WERI-Rb-1 (cell line): ENCODE data around the gene MBLAC1.

ENCODE experiments used
- DNase-seq: peaks from one replicate; pipeline ENCODE4 v3.0.0-alpha.2; 2020
- H3K27ac ChIP-seq: fragments of 250-450 bp; sonication (Bioruptor Pico); 2 replicates; pipeline ENCODE4 v1.5.1; 2020; ENCODE audit warnings: mild to moderate bottlenecking, moderate library complexity
- H3K27me3 ChIP-seq: fragments of 250-450 bp; sonication (Bioruptor Pico); 2 replicates; pipeline ENCODE4 v1.5.1; 2021; ENCODE audit warnings: mild to moderate bottlenecking, low read depth, moderate library complexity; ENCODE audit not compliant: insufficient read depth, severe bottlenecking
- H3K36me3 ChIP-seq: fragments of 250-450 bp; sonication (Bioruptor Pico); 2 replicates; pipeline ENCODE4 v1.5.1; 2020; ENCODE audit warnings: mild to moderate bottlenecking, moderate library complexity
- H3K4me3 ChIP-seq: 2 replicates; pipeline ENCODE4 v1.5.1; 2011; ENCODE audit warnings: low read depth, mild to moderate bottlenecking, control low read depth, low read length
- H3K9me3 ChIP-seq: fragments of 250-450 bp; sonication (Bioruptor Pico); 2 replicates; pipeline ENCODE4 v1.5.1; 2021; ENCODE audit warnings: mild to moderate bottlenecking, moderate library complexity; ENCODE audit not compliant: severe bottlenecking
- TF ChIP-seq, protein P1 (sequence below): IDR thresholded peaks from 2 replicates; pipeline ENCODE4 v1.5.1; 2011; ENCODE audit warnings: low read depth, mild to moderate bottlenecking, control low read depth, inconsistent platforms, low read length

The MBLAC1 gene

DNA sequence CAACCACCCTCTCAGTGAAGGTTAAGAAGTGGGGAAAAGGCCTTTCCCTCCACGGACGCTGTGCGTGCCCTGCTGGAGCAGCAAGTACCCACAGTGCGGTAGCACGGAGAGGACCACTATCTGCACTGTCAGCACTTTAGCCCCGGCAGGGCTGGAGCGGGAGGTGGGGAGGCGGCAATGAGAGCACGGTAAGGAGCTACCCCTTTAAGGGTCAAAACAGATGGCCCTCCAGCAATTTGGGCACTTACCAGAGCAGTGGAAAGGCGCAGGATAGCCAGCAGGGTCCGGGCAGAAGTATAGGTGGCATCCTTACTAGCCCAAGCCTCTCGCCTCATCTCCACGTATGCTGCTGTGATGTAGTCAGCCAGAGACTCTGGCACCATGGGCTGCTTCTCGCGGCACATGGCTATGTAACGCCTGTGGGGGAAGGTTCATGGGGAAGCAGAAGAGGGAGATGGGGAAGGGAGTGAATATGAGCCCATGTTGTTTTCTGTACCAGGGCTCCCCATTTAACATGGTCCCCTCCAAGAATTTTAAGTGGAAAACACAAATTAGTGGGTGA lies 32.8 kb upstream of the MBLAC1 start:
- TF ChIP-seq, protein P1, sequence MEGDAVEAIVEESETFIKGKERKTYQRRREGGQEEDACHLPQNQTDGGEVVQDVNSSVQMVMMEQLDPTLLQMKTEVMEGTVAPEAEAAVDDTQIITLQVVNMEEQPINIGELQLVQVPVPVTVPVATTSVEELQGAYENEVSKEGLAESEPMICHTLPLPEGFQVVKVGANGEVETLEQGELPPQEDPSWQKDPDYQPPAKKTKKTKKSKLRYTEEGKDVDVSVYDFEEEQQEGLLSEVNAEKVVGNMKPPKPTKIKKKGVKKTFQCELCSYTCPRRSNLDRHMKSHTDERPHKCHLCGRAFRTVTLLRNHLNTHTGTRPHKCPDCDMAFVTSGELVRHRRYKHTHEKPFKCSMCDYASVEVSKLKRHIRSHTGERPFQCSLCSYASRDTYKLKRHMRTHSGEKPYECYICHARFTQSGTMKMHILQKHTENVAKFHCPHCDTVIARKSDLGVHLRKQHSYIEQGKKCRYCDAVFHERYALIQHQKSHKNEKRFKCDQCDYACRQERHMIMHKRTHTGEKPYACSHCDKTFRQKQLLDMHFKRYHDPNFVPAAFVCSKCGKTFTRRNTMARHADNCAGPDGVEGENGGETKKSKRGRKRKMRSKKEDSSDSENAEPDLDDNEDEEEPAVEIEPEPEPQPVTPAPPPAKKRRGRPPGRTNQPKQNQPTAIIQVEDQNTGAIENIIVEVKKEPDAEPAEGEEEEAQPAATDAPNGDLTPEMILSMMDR: no peak
- H3K27ac ChIP-seq: peak overlapping the region; percentile 46
- DNase-seq: no peak

DNA sequence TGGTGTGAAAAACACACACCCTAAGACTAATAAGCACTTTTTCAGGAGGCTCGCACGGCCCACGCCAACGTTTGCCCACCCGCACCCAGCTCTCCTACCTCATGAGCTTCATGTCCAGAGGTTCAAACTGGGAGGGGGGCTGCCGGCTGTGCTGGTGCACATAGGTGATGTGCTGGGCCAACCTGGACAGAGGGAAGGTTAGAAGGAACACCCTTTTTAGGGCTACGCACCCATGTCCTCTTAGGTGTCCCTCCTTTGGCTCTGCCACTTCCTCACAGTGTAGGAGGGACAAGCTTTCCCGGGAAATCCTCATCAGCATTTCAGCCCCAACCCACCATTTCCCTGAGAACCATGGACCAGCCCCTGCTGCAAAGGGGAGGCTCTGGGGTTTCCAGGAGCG lies 31.5 kb upstream of the MBLAC1 start:
- TF ChIP-seq, protein P1: no peak
- DNase-seq: no peak
- H3K36me3 ChIP-seq: peaks cover 100% of the 10 kb centered on the region
- no peak overlapping the region for H3K27ac ChIP-seq
- H3K27me3 ChIP-seq: no peaks in the 10 kb centered on the region
- H3K4me3 ChIP-seq: no peak overlapping the region
- H3K9me3 ChIP-seq: no peaks in the 10 kb centered on the region

More for the DNA sequence above, 32.8 kb upstream of the MBLAC1 start:
- Histone ChIP-seq H3K27me3 (no peaks in the 10 kb centered on the region), H3K36me3 (peaks cover 98% of the 10 kb centered on the region), H3K4me3 (no peak overlapping the region), H3K9me3 (no peaks in the 10 kb centered on the region)

DNA sequence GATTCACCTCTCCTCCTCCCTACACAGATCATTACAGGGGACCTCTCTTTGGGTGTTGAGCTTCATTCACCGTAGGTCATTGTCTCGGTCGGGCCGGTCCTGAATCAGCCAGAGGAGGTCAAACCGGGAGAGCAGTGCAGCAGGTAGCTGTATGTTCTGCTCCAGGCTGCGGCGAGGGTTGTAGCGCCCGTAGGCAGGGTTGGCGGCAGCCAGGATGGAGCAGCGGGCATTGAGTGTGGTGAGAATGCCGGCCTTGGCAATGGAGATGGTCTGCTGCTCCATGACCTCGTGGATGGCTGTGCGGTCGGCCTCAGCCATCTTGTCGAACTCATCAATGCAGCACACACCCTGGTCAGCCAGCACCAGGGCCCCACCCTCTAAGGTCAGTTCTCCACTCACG lies 31.1 kb upstream of the MBLAC1 start:
- Histone ChIP-seq H3K27ac (no peak overlapping the region), H3K9me3 (no peaks in the 10 kb centered on the region), H3K36me3 (peaks cover 100% of the 10 kb centered on the region), H3K4me3 (no peak overlapping the region), H3K27me3 (no peaks in the 10 kb centered on the region)
- DNase-seq: no peak
- TF ChIP-seq, protein P1: no peak

DNA sequence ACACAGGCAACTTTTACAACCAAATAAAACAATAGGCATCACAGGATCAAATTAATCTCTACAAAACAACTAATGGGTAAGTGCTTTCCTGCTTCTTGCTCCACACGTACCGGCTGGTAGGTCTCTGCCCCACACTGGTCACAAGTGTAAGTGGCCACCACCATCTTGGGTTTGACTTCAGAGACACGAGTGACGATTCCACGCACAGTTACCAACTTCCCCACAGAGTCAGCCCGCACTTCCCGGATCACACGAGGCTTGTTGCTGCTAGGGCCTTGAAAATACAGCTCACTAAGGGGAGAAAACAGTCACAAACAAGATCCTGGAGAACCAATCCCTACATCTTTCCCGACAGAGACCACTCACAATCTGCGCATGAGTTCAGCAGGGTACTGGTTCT lies 27.9 kb upstream of the MBLAC1 start:
- Histone ChIP-seq H3K4me3 (no peak overlapping the region), H3K27ac (no peak overlapping the region), H3K9me3 (no peaks in the 10 kb centered on the region), H3K36me3 (peaks cover 84% of the 10 kb centered on the region), H3K27me3 (no peaks in the 10 kb centered on the region)
- DNase-seq: no peak
- TF ChIP-seq, protein P1: no peak

DNA sequence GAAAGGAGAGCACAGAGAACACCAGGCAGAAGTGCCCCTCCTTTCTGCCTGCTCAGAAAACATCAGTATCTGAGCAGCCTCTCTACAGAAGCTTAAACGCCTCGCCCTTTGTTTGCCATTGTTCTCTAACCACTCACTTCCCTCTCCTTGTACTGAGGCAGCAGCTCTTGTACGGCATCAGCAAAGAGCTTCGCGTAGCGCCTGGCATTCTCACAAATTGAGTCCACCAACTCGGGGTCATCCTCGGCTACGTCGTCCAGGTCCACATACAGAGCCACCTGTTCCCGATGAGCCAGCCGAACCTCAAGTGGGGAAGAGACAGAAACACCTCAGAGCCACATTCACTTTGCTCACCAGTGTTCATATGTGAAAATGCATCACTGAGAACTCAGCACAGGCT lies 27.3 kb upstream of the MBLAC1 start:
- TF ChIP-seq, protein P1: no peak
- H3K36me3 ChIP-seq: peaks cover 84% of the 10 kb centered on the region

DNA sequence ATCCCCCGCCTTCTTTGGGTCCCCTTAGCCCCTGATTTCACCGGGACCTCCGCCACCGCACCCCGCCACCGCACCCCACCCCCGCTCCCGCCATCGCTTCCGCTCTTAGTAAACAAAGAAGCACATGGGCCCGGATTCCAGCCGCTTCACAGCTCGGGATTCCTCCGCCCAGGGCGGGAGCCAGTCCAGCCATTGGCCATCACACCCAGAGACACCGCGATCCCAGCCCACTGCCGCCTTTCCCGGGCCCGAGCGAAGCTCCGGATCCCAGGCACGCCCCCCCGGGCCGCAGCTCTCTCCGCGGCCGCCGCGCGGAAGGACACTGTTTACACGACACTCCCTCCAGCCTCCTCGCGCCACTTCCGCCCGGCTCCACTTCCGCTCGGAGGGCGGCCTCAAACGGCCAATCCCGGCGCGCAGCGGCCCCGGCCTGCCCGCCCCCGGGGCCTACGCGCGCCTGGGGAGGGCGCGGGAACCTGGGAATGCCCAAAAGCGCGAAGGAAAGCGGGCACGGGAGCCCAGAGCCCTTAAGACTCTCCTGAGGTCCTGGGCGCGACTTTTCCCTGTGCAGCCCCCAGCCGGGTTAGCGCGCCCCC lies 26.2 kb upstream of the MBLAC1 start:
- Histone ChIP-seq H3K9me3 (no peaks in the 10 kb centered on the region), H3K36me3 (peaks cover 84% of the 10 kb centered on the region), H3K27me3 (no peaks in the 10 kb centered on the region), H3K4me3 (peak overlapping the region; percentile 99), H3K27ac (peak overlapping the region; percentile 100)
- peak; percentile 93 for DNase-seq
- TF ChIP-seq, protein P1: no peak

More for the DNA sequence above, 27.3 kb upstream of the MBLAC1 start:
- H3K27ac ChIP-seq: peak overlapping the region; percentile 100
- H3K9me3 ChIP-seq: no peaks in the 10 kb centered on the region
- H3K27me3 ChIP-seq: no peaks in the 10 kb centered on the region
- peak overlapping the region; percentile 99 for H3K4me3 ChIP-seq
- no peak for DNase-seq
